PC-9 (cell line): Measurements from ENCODE around the gene AFF2.

Experiments used
- EZH2 ChIP-seq: fragments of 200-600 bp; sonication (generic); IDR thresholded peaks from 2 replicates; pipeline ENCODE4 v1.8.0; 2017; ENCODE audit warnings: antibody characterized with exemption, low read depth
- TF ChIP-seq, protein P1 (sequence below): fragments of 200-600 bp; sonication (generic); conservative IDR thresholded peaks from 2 replicates; pipeline ENCODE4 v1.6.1; 2017; ENCODE audit warnings: mixed run types, antibody characterized with exemption, mild to moderate bottlenecking, moderate library complexity

DNA sequence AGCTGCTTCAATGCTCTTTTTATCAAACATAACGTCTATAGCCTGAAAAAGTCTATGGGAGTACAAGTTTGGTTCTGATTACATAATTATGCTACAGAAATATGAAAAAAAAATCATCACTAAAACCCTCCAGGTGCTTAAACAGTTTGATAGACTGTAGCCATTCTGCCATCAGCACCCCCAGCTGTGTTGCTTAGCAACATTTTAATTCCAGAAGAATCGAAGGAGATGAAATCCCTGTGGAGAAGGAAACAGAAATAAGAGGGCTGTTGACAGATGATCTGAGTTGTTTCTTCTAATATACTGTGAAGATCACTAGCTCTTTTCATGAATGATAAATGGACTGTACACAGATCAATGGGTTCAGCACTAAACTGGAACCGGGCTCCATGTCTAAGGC is 402.8 kb downstream of the AFF2 start:
- TF ChIP-seq, protein P1, sequence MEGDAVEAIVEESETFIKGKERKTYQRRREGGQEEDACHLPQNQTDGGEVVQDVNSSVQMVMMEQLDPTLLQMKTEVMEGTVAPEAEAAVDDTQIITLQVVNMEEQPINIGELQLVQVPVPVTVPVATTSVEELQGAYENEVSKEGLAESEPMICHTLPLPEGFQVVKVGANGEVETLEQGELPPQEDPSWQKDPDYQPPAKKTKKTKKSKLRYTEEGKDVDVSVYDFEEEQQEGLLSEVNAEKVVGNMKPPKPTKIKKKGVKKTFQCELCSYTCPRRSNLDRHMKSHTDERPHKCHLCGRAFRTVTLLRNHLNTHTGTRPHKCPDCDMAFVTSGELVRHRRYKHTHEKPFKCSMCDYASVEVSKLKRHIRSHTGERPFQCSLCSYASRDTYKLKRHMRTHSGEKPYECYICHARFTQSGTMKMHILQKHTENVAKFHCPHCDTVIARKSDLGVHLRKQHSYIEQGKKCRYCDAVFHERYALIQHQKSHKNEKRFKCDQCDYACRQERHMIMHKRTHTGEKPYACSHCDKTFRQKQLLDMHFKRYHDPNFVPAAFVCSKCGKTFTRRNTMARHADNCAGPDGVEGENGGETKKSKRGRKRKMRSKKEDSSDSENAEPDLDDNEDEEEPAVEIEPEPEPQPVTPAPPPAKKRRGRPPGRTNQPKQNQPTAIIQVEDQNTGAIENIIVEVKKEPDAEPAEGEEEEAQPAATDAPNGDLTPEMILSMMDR = no peak
- TF ChIP-seq EZH2 = no peak
